Neural progenitor cell (in vitro differentiated cells): ENCODE results near the gene CMPK1.

Experiments
- CTCF ChIP-seq: fragments of 200-600 bp; sonication (generic); IDR thresholded peaks from 2 replicates; pipeline ENCODE4 v1.5.1; 2017; ENCODE audit warnings: antibody characterized with exemption, mild to moderate bottlenecking
- EZH2phosphoT487 ChIP-seq: fragments of 200-600 bp; sonication (generic); IDR thresholded peaks from 2 replicates; pipeline ENCODE4 v1.6.1; 2017; ENCODE audit warnings: antibody characterized with exemption

GRCh38 chr1:47338249-47339077 is 4.9 kb downstream of the CMPK1 start:
- no peak for TF ChIP-seq EZH2phosphoT487
- TF ChIP-seq CTCF, result no peak
